H9 (cell line): ENCODE measurements around the gene FAM163B. TPM values are rescaled to one million over a fixed set of nuclear protein-coding genes. Genes with fewer than 3 reads are reported as not detected.

ENCODE experiments used
- DNase-seq: peaks from one replicate; pipeline ENCODE4 v3.0.0-alpha.2; 2017
- H2AFZ ChIP-seq: one replicate; pipeline ENCODE4 v1.6.1; 2013; ENCODE audit warnings: mild to moderate bottlenecking, low read length, control low read depth, moderate library complexity
- H2AK5ac ChIP-seq: 2 replicates; pipeline ENCODE4 v1.6.1; 2013; ENCODE audit warnings: low read length, control low read depth, mixed read lengths; ENCODE audit not compliant: insufficient read length
- H2BK120ac ChIP-seq: one replicate; pipeline ENCODE4 v1.6.1; 2013; ENCODE audit warnings: low read depth, mild to moderate bottlenecking, low read length, control low read depth, inconsistent platforms; ENCODE audit not compliant: poor library complexity, severe bottlenecking
- H2BK12ac ChIP-seq: 2 replicates; pipeline ENCODE4 v1.6.1; 2013; ENCODE audit warnings: low read length, control low read depth, mixed read lengths, low read depth; ENCODE audit not compliant: insufficient read length
- H2BK15ac ChIP-seq: 2 replicates; pipeline ENCODE4 v1.6.1; 2013; ENCODE audit warnings: low read depth, low read length, control low read depth
- H2BK20ac ChIP-seq: one replicate; pipeline ENCODE4 v1.6.1; 2013; ENCODE audit warnings: low read depth, mild to moderate bottlenecking, low read length, control low read depth, inconsistent platforms; ENCODE audit not compliant: poor library complexity, severe bottlenecking
- H2BK5ac ChIP-seq: 2 replicates; pipeline ENCODE4 v1.6.1; 2013; ENCODE audit warnings: low read length, control low read depth, mixed read lengths; ENCODE audit not compliant: insufficient read length
- H3K14ac ChIP-seq: 2 replicates; pipeline ENCODE4 v1.6.1; 2013; ENCODE audit warnings: low read length, control low read depth; ENCODE audit not compliant: insufficient read depth
- H3K18ac ChIP-seq: 2 replicates; pipeline ENCODE4 v1.6.1; 2013; ENCODE audit warnings: low read depth, mild to moderate bottlenecking, mixed read lengths, low read length, control low read depth; ENCODE audit not compliant: insufficient read length
- H3K23ac ChIP-seq: 2 replicates; pipeline ENCODE4 v1.6.1; 2013; ENCODE audit warnings: low read length, control low read depth, mixed read lengths, low read depth; ENCODE audit not compliant: insufficient read length
- H3K23me2 ChIP-seq: 2 replicates; pipeline ENCODE4 v1.6.1; 2013; ENCODE audit warnings: low read depth, mild to moderate bottlenecking, mixed read lengths, low read length, control low read depth; ENCODE audit not compliant: insufficient read length, poor library complexity, severe bottlenecking
- H3K27ac ChIP-seq: 2 replicates; pipeline ENCODE4 v1.5.1; 2013; ENCODE audit warnings: low read length, control low read depth, mixed read lengths, low read depth; ENCODE audit not compliant: insufficient read length
- H3K27me3 ChIP-seq: 2 replicates; pipeline ENCODE4 v1.6.1; 2013; ENCODE audit warnings: low read length, control low read depth, inconsistent platforms; ENCODE audit not compliant: insufficient read depth
- H3K4ac ChIP-seq: 2 replicates; pipeline ENCODE4 v1.6.1; 2013; ENCODE audit warnings: low read depth, mild to moderate bottlenecking, control low read depth, inconsistent platforms, low read length, moderate library complexity
- H3K4me1 ChIP-seq: 2 replicates; pipeline ENCODE4 v1.6.1; 2013; ENCODE audit warnings: low read length, control low read depth, inconsistent platforms; ENCODE audit not compliant: insufficient read depth
- H3K4me2 ChIP-seq: 2 replicates; pipeline ENCODE4 v1.6.1; 2013; ENCODE audit warnings: low read length, control low read depth, mixed read lengths; ENCODE audit not compliant: insufficient read length, insufficient read depth
- H3K56ac ChIP-seq: 2 replicates; pipeline ENCODE4 v1.6.1; 2013; ENCODE audit warnings: low read depth, mild to moderate bottlenecking, mixed read lengths, low read length, control low read depth; ENCODE audit not compliant: insufficient read length
- H3K79me1 ChIP-seq: 2 replicates; pipeline ENCODE4 v1.6.1; 2013; ENCODE audit warnings: low read depth, mild to moderate bottlenecking, moderate library complexity, low read length, control low read depth, inconsistent platforms; ENCODE audit not compliant: insufficient read depth, poor library complexity, severe bottlenecking
- H3K79me2 ChIP-seq: 2 replicates; pipeline ENCODE4 v1.6.1; 2013; ENCODE audit warnings: low read length, control low read depth, inconsistent platforms; ENCODE audit not compliant: insufficient read depth
- H3K9ac ChIP-seq: 2 replicates; pipeline ENCODE4 v1.6.1; 2013; ENCODE audit warnings: low read length, control low read depth, mixed read lengths; ENCODE audit not compliant: insufficient read length; ENCODE audit errors: extremely low read depth
- H3K9me3 ChIP-seq: one replicate; pipeline ENCODE4 v1.6.1; 2013; ENCODE audit warnings: low read depth, low read length, inconsistent platforms; ENCODE audit not compliant: control insufficient read depth
- H3T11ph ChIP-seq: one replicate; pipeline ENCODE4 v1.6.1; 2013; ENCODE audit warnings: mild to moderate bottlenecking, low read length, control low read depth, inconsistent platforms
- H4K20me1 ChIP-seq: one replicate; pipeline ENCODE4 v1.6.1; 2013; ENCODE audit not compliant: control insufficient read depth, insufficient read length, insufficient read depth
- H4K5ac ChIP-seq: 2 replicates; pipeline ENCODE4 v1.6.1; 2013; ENCODE audit warnings: low read depth, mild to moderate bottlenecking, mixed read lengths, low read length, control low read depth; ENCODE audit not compliant: insufficient read length
- H4K8ac ChIP-seq: replicated peaks from 2 replicates; pipeline ENCODE4 v1.6.1; 2013; ENCODE audit warnings: low read length, control low read depth, mixed read lengths, low read depth; ENCODE audit not compliant: insufficient read length
- H4K91ac ChIP-seq: 2 replicates; pipeline ENCODE4 v1.6.1; 2013; ENCODE audit warnings: low read depth, mild to moderate bottlenecking, moderate library complexity, mixed read lengths, low read length, control low read depth; ENCODE audit not compliant: insufficient read length
- H3K27ac Mint-ChIP-seq, 3 experiments: 2 replicates in 2 of 3; 3 replicates in 1 of 3; pipeline ENCODE4 v1.8.0; 2020 to 2021; ENCODE audit warnings: mixed read lengths in 3 of 3, mild to moderate bottlenecking in 1 of 3, moderate library complexity in 1 of 3
- H3K27me3 Mint-ChIP-seq: 2 replicates; pipeline ENCODE4 v1.8.0; 2021; ENCODE audit warnings: low read depth, mild to moderate bottlenecking, moderate library complexity, mixed read lengths
- H3K36me3 Mint-ChIP-seq, 3 experiments: 2 replicates in 2 of 3; 3 replicates in 1 of 3; pipeline ENCODE4 v1.8.0; 2020 to 2021; ENCODE audit warnings: low read depth in 3 of 3, mixed read lengths in 3 of 3; ENCODE audit not compliant: insufficient read depth in 1 of 3
- H3K4me1 Mint-ChIP-seq, 2 experiments: 2 replicates each; pipeline ENCODE4 v1.8.0; 2020; ENCODE audit warnings: mixed read lengths in 2 of 2
- H3K4me3 Mint-ChIP-seq, 2 experiments: 2 replicates in 1 of 2; 3 replicates in 1 of 2; pipeline ENCODE4 v1.8.0; 2020 to 2021; ENCODE audit warnings: mild to moderate bottlenecking in 2 of 2, mixed read lengths in 2 of 2, moderate library complexity in 1 of 2
- H3K9me3 Mint-ChIP-seq, 2 experiments: 2 replicates in 1 of 2; 3 replicates in 1 of 2; pipeline ENCODE4 v1.8.0; 2020; ENCODE audit warnings: mild to moderate bottlenecking in 2 of 2, mixed read lengths in 2 of 2, moderate library complexity in 1 of 2
- WGBS: extraction: QIAGEN DNeasy Blood & Tissue Kit; methylation state at CpG from one replicate; pipeline ENCODE4 v1.1.7; 2013; ENCODE audit warnings: missing lambda C conversion rate, low lambda C conversion rate, mixed read lengths; ENCODE audit not compliant: insufficient read length; ENCODE audit errors: extremely low coverage; 5-methylcytosine and 5-hydroxymethylcytosine counted together
- total RNA-seq: library from RNA; stranded (reverse); gene quantifications from 2 replicates; pipeline ENCODE4 v1.2.1, GENCODE V29; 2021
- TF ChIP-seq, protein P1 (sequence below): fragments of 200-600 bp; sonication (generic); conservative IDR thresholded peaks from 3 replicates; pipeline ENCODE4 v1.8.0; 2021; ENCODE audit warnings: antibody characterized with exemption, mild to moderate bottlenecking

FAM163B gene
- total RNA-seq, 1 experiment from 2014 or later: 0.39 TPM

DNA sequence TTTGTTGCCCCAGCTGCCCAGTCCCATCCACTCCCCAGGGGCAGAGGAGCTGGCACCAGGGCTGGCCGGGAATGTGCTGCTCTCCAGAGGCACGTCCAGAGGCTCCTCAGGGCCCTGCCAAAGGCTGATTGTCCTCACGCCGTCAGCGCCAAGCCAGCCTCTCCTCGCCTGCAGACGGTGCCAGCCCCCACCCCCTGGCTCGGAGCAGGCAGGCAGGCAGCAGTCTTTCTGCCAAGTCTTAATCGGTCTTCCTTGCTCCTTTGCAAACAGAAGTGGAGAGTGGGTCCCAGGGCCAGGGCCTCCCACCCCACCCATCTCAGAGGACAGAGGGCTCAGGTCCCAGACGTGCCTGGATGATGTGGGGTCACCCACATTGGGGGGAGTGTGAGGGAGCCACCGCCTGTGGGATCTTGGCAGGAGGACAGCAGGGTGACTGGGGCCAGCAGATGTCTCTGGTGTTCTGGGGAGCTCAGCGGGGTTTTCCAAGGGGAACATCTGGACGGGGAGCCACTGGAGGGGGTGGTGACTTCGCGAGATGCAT, 36.3 kb downstream of the FAM163B start:
- no peak overlapping the region; the same call in 1 of the 2 replicates for H3K14ac ChIP-seq
- Mint-ChIP-seq H3K9me3 (no peaks in the 10 kb centered on the region), H3K27ac (no peak overlapping the region), H3K36me3 (no peaks in the 10 kb centered on the region; a peak in 1 of 7 replicates), H3K4me3 (no peak overlapping the region), H3K27me3 (peaks cover 3% of the 10 kb centered on the region; the same call in 1 of the 2 replicates), H3K4me1 (peaks cover 16 to 29% of the 10 kb centered on the region in 2 experiments)
- no peak overlapping the region for H3K4ac ChIP-seq
- DNase-seq: no peak
- no peak overlapping the region for H2BK5ac ChIP-seq
- H3K9ac ChIP-seq: no peak overlapping the region
- H4K20me1 ChIP-seq: no peaks in the 10 kb centered on the region
- H3K79me2 ChIP-seq: no peaks in the 10 kb centered on the region
- H4K5ac ChIP-seq: no peak overlapping the region
- H3K4me2 ChIP-seq: no peak overlapping the region
- no peak overlapping the region for H2BK120ac ChIP-seq
- H2BK15ac ChIP-seq: no peak overlapping the region
- TF ChIP-seq, protein P1, sequence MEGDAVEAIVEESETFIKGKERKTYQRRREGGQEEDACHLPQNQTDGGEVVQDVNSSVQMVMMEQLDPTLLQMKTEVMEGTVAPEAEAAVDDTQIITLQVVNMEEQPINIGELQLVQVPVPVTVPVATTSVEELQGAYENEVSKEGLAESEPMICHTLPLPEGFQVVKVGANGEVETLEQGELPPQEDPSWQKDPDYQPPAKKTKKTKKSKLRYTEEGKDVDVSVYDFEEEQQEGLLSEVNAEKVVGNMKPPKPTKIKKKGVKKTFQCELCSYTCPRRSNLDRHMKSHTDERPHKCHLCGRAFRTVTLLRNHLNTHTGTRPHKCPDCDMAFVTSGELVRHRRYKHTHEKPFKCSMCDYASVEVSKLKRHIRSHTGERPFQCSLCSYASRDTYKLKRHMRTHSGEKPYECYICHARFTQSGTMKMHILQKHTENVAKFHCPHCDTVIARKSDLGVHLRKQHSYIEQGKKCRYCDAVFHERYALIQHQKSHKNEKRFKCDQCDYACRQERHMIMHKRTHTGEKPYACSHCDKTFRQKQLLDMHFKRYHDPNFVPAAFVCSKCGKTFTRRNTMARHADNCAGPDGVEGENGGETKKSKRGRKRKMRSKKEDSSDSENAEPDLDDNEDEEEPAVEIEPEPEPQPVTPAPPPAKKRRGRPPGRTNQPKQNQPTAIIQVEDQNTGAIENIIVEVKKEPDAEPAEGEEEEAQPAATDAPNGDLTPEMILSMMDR: no peak
- H3K9me3 ChIP-seq: no peaks in the 10 kb centered on the region
- H3K56ac ChIP-seq: no peak overlapping the region
- H4K8ac ChIP-seq: no peak overlapping the region
- H2BK20ac ChIP-seq: no peak overlapping the region
- no peaks in the 10 kb centered on the region for H3K27me3 ChIP-seq
- no peak overlapping the region for H3K23ac ChIP-seq
- H3K27ac ChIP-seq: no peak overlapping the region
- no peak overlapping the region for H3T11ph ChIP-seq
- no peak overlapping the region for H2BK12ac ChIP-seq
- no peak overlapping the region for H2AK5ac ChIP-seq
- no CpG with 5 or more reads among the region's 15 CpGs for WGBS
- no peaks in the 10 kb centered on the region for H3K23me2 ChIP-seq
- H4K91ac ChIP-seq: no peak overlapping the region
- no peak overlapping the region for H3K18ac ChIP-seq
- no peaks in the 10 kb centered on the region; the same call in 1 of the 2 replicates for H3K4me1 ChIP-seq
- H2AFZ ChIP-seq: no peak overlapping the region
- H3K79me1 ChIP-seq: no peaks in the 10 kb centered on the region
